H1 (cell line): ENCODE data around the gene DENND2A. TPM values are rescaled to one million over a fixed set of nuclear protein-coding genes. Genes with fewer than 3 reads are reported as not detected.

Source experiments
- CTCF ChIA-PET: fragments of 300-600 bp; sonication (Branson Sonifier 250); formaldehyde crosslinking; loops from one replicate; lab custom pipeline; 2021; ENCODE audit not compliant: partially characterized antibody; lab: Charles Lee
- POLR2A ChIA-PET: fragments of 300-600 bp; sonication (Branson Sonifier 250); formaldehyde crosslinking; loops from one replicate; lab custom pipeline; 2021; ENCODE audit warnings: inconsistent platforms; ENCODE audit not compliant: partially characterized antibody; lab: Charles Lee
- DNase-seq, 2 experiments: peaks; one replicate each; pipeline versions ENCODE4 v3.0.0 to v3.0.0-alpha.2; 2010 to 2022; ENCODE audit warnings: low spot score in 2 of 2, low read depth in 1 of 2, mixed read lengths in 1 of 2
- FAIRE-seq: peaks from 2 replicates; lab custom pipeline; 2011; peaks lifted over from hg19 to GRCh38; lab: Jason Lieb, UNC
- H2AFZ ChIP-seq: 2 replicates; pipeline ENCODE4 v1.8.1; 2012; ENCODE audit warnings: low read length, inconsistent platforms
- H2AK5ac ChIP-seq: 2 replicates; pipeline ENCODE4 v1.6.1; 2013; ENCODE audit warnings: low read depth, low read length
- H2BK120ac ChIP-seq: replicated peaks from 2 replicates; pipeline ENCODE3; 2013; ENCODE audit warnings: low read depth, low read length, inconsistent platforms
- H2BK12ac ChIP-seq: 2 replicates; pipeline ENCODE4 v1.6.1; 2013; ENCODE audit warnings: low read depth, low read length
- H2BK15ac ChIP-seq: 2 replicates; pipeline ENCODE4 v1.6.1; 2013; ENCODE audit warnings: low read length
- H2BK20ac ChIP-seq: 2 replicates; pipeline ENCODE4 v1.6.1; 2013; ENCODE audit warnings: low read length
- H2BK5ac ChIP-seq: 2 replicates; pipeline ENCODE4 v1.6.1; 2013; ENCODE audit warnings: low read depth, low read length
- H3K14ac ChIP-seq: 2 replicates; pipeline ENCODE4 v1.6.1; 2013; ENCODE audit warnings: inconsistent platforms; ENCODE audit not compliant: insufficient read length
- H3K18ac ChIP-seq: 2 replicates; pipeline ENCODE4 v1.6.1; 2013; ENCODE audit warnings: low read length; ENCODE audit errors: extremely low read depth
- H3K23ac ChIP-seq: 2 replicates; pipeline ENCODE4 v1.6.1; 2013; ENCODE audit warnings: inconsistent platforms; ENCODE audit not compliant: insufficient read length
- H3K23me2 ChIP-seq: 2 replicates; pipeline ENCODE4 v1.6.1; 2013; ENCODE audit warnings: low read depth, low read length
- H3K27ac ChIP-seq: 2 replicates; pipeline ENCODE4 v1.6.1; 2011; ENCODE audit warnings: low read depth, low read length, inconsistent platforms
- H3K27me3 ChIP-seq, 4 experiments: replicated peaks in 1 of 4; 1 replicate in 1 of 4; 2 replicates in 3 of 4; pipeline versions ENCODE4 v1.6.1 to v1.8.1; 2011 to 2013; ENCODE audit warnings: low read length in 3 of 4, mild to moderate bottlenecking in 3 of 4, inconsistent platforms in 2 of 4, mixed read lengths in 2 of 4, moderate library complexity in 1 of 4; ENCODE audit not compliant: control insufficient read depth in 3 of 4, insufficient read depth in 3 of 4; ENCODE audit errors: extremely low read depth in 1 of 4
- H3K36me3 ChIP-seq, 4 experiments: 2 replicates each; pipeline versions ENCODE4 v1.6.1 to v1.8.1; 2011 to 2013; ENCODE audit warnings: mild to moderate bottlenecking in 4 of 4, low read length in 3 of 4, moderate library complexity in 2 of 4, control low read depth in 1 of 4, inconsistent platforms in 1 of 4; ENCODE audit not compliant: insufficient read depth in 4 of 4, control insufficient read depth in 2 of 4
- H3K4ac ChIP-seq: replicated peaks from 2 replicates; pipeline ENCODE3; 2013; ENCODE audit warnings: low read length, low read depth, mixed read lengths, inconsistent platforms; ENCODE audit not compliant: insufficient read length
- H3K4me1 ChIP-seq, 4 experiments: replicated peaks in 1 of 4; 1 replicate in 1 of 4; 2 replicates in 3 of 4; pipeline versions ENCODE4 v1.6.1 to v1.8.1; 2011 to 2013; ENCODE audit warnings: low read length in 3 of 4, inconsistent platforms in 2 of 4, mixed read lengths in 1 of 4; ENCODE audit not compliant: insufficient read depth in 4 of 4, control insufficient read depth in 3 of 4
- H3K4me2 ChIP-seq, 2 experiments: 2 replicates each; pipeline versions ENCODE4 v1.6.1 to v1.8.1; 2011 to 2013; ENCODE audit warnings: low read depth in 2 of 2, low read length in 2 of 2, control low read depth in 1 of 2, inconsistent platforms in 1 of 2, mild to moderate bottlenecking in 1 of 2; ENCODE audit not compliant: insufficient read depth in 1 of 2
- H3K4me3 ChIP-seq, 4 experiments: fragments of 200-600, 300-600 bp in 1 of 4; sonication (generic), shearing (Covaris generic), sonication (Bioruptor Twin) in 1 of 4; 2 replicates each; pipeline versions ENCODE4 v1.5.1 to v1.8.1; 2011 to 2016; ENCODE audit warnings: low read length in 4 of 4, low read depth in 3 of 4, control low read depth in 2 of 4, inconsistent platforms in 2 of 4, mild to moderate bottlenecking in 2 of 4, mixed read lengths in 1 of 4, moderate library complexity in 1 of 4; ENCODE audit not compliant: insufficient read depth in 2 of 4; ENCODE audit errors: extremely low read depth in 1 of 4
- H3K56ac ChIP-seq: replicated peaks from 2 replicates; pipeline ENCODE3; 2013; ENCODE audit warnings: low read depth, mild to moderate bottlenecking, mixed read lengths, low read length, inconsistent platforms; ENCODE audit not compliant: insufficient read length
- H3K79me1 ChIP-seq: 2 replicates; pipeline ENCODE4 v1.6.1; 2013; ENCODE audit warnings: low read depth, low read length, control low read depth
- H3K79me2 ChIP-seq, 2 experiments: 2 replicates each; pipeline versions ENCODE4 v1.6.1 to v1.8.1; 2012 to 2013; ENCODE audit warnings: low read length in 2 of 2, mild to moderate bottlenecking in 2 of 2, inconsistent platforms in 1 of 2; ENCODE audit not compliant: insufficient read depth in 2 of 2, control insufficient read depth in 1 of 2
- H3K9ac ChIP-seq, 4 experiments: replicated peaks in 1 of 4; 1 replicate in 1 of 4; 2 replicates in 3 of 4; pipeline versions ENCODE4 v1.6.1 to v1.8.1; 2011 to 2013; ENCODE audit warnings: low read depth in 3 of 4, low read length in 3 of 4, control low read depth in 2 of 4, mild to moderate bottlenecking in 2 of 4, moderate library complexity in 2 of 4, inconsistent platforms in 1 of 4; ENCODE audit errors: extremely low read depth in 1 of 4
- H3K9me3 ChIP-seq, 2 experiments: 2 replicates each; pipeline versions ENCODE4 v1.6.1 to v1.8.1; 2012 to 2013; ENCODE audit warnings: mild to moderate bottlenecking in 2 of 2, moderate library complexity in 2 of 2, control low read depth in 1 of 2, inconsistent platforms in 1 of 2, low read depth in 1 of 2, low read length in 1 of 2, mixed read lengths in 1 of 2; ENCODE audit not compliant: insufficient read depth in 2 of 2
- H4K20me1 ChIP-seq, 2 experiments: replicated peaks in 1 of 2; 2 replicates each; pipeline versions ENCODE3 to v1.8.1; 2011 to 2013; ENCODE audit warnings: inconsistent platforms in 2 of 2, low read length in 2 of 2, mild to moderate bottlenecking in 1 of 2; ENCODE audit not compliant: insufficient read depth in 2 of 2, control insufficient read depth in 1 of 2
- H4K5ac ChIP-seq: 2 replicates; pipeline ENCODE4 v1.6.1; 2013; ENCODE audit warnings: low read length, low read depth, mixed read lengths, inconsistent platforms; ENCODE audit not compliant: insufficient read length
- H4K8ac ChIP-seq: 2 replicates; pipeline ENCODE4 v1.8.0; 2013; ENCODE audit warnings: mild to moderate bottlenecking, moderate library complexity, low read length, inconsistent platforms; ENCODE audit not compliant: insufficient read depth; ENCODE audit errors: extremely low read depth
- H4K91ac ChIP-seq: replicated peaks from 2 replicates; pipeline ENCODE3; 2013; ENCODE audit warnings: low read length, mixed read lengths, inconsistent platforms; ENCODE audit not compliant: insufficient read length
- CBX5 ChIP-seq: fragments of 300-800, 300-1000 bp; sonication (generic); IDR thresholded peaks from 2 replicates; pipeline ENCODE4 v1.7.1; 2016; ENCODE audit warnings: antibody characterized with exemption, low read length, low read depth
- CHD2 ChIP-seq: IDR thresholded peaks from 2 replicates; pipeline ENCODE4 v1.6.1; 2012; ENCODE audit warnings: low read length, improper control_type of control experiment
- JUND ChIP-seq: IDR thresholded peaks from 2 replicates; pipeline ENCODE4 v1.6.1; 2011; ENCODE audit warnings: mild to moderate bottlenecking, improper control_type of control experiment, low read length
- NANOG ChIP-seq: IDR thresholded peaks from 2 replicates; pipeline ENCODE4 v1.6.1; 2011; ENCODE audit warnings: low read length, low read depth, mild to moderate bottlenecking, inconsistent platforms; ENCODE audit not compliant: insufficient read depth, poor library complexity, severe bottlenecking
- NRF1 ChIP-seq: IDR thresholded peaks from 2 replicates; pipeline ENCODE4 v1.6.1; 2011; ENCODE audit warnings: mild to moderate bottlenecking, low read depth, low read length, improper control_type of control experiment
- POU5F1 ChIP-seq: IDR thresholded peaks from 2 replicates; pipeline ENCODE4 v1.6.1; 2011; ENCODE audit warnings: low read depth, mild to moderate bottlenecking, low read length, moderate library complexity
- ZNF274 ChIP-seq: IDR thresholded peaks from 2 replicates; pipeline ENCODE4 v1.7.0; 2012; ENCODE audit warnings: low read length, borderline replicate concordance; ENCODE audit errors: extremely low read depth
- WGBS, 2 experiments: shearing (Covaris generic) in 1 of 2; methylation state at CpG; one replicate each; pipeline versions ENCODE4 v1.1.6 to v1.1.7; 2013 to 2015; ENCODE audit warnings: low lambda C conversion rate in 2 of 2, mixed read lengths in 2 of 2, inconsistent platforms in 1 of 2, low coverage in 1 of 2, missing lambda C conversion rate in 1 of 2; ENCODE audit not compliant: insufficient replicate concordance in 2 of 2, insufficient coverage in 1 of 2, insufficient read length in 1 of 2; ENCODE audit errors: extremely low coverage in 1 of 2, missing lambda C conversion rate in 1 of 2; 5-methylcytosine and 5-hydroxymethylcytosine counted together
- polyA plus RNA-seq, 7 experiments: library from polyadenylated mRNA; depleted of rRNA in 3 of 7; stranded (reverse) in 5 of 7; unstranded in 2 of 7; fragments of >200 nt in 5 of 7; fragments of 200-250 nt in 2 of 7; gene quantifications; 1 replicate in 5 of 7; 2 replicates in 1 of 7; 4 replicates in 1 of 7; pipeline versions ENCODE4 v1.2.1 to v1.2.3, GENCODE V29; 2011 to 2013; ENCODE audit warnings: missing spikeins in 2 of 7, mixed read lengths in 2 of 7
- total RNA-seq: library from RNA; stranded (reverse); fragmentation: NEBNext Ultra II Directional; extraction: Animal tissue kit (Norgen Biotek cat#: 25700); gene quantifications from 2 replicates; pipeline ENCODE4 v1.2.1, GENCODE V29; 2021

The DENND2A gene
- total and polyA plus RNA-seq, 2 of the 8 experiments (the other 6 are each of a cell fraction or from before 2014, with no cell fraction given): 5.0 to 13.0 TPM

DNA sequence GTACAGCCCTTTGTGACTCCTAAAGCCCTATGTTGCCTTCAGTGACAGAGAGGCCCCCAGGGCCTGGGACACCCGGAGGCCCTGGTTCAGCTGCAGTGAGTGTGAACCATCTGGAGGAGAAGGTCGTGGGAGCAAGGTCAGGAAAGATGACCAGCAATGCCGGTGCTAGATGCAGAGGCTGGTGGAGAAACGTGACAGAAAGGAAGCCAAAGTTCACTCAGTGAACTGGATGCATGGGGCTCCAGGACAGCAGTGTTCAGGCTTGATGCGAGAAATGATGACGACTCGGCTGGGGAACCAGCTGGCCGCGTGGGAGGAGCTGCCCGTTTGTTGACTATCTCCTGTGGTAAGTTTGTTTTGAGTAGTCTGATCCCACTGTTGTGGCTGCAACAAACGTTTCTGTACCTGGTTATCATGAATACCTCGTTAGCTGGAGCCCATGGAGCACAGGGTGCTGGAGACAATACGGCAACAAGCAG, 107.2 kb downstream of the DENND2A start:
- H3K4me3 ChIP-seq: no peak overlapping the region
- no peak for DNase-seq
- no peak overlapping the region for H4K91ac ChIP-seq
- no peaks in the 10 kb centered on the region for H3K36me3 ChIP-seq
- H3K4me1 ChIP-seq: no peaks in the 10 kb centered on the region
- H2AK5ac ChIP-seq: peak overlapping the region; percentile 75; the same call in 1 of the 2 replicates
- no peak overlapping the region for H4K5ac ChIP-seq
- no peak overlapping the region for H3K56ac ChIP-seq
- H2AFZ ChIP-seq: no peak overlapping the region
- H3K27ac ChIP-seq: no peak overlapping the region
- H2BK15ac ChIP-seq: peak overlapping the region; percentile 72; the same call in 1 of the 2 replicates
- no peaks in the 10 kb centered on the region for H3K27me3 ChIP-seq
- no peaks in the 10 kb centered on the region for H4K20me1 ChIP-seq
- 92% methylated on average over 13 of the region's 13 CpGs; no CpG with 5 or more reads in 1 of the 2 experiments for WGBS, 2 experiments
- FAIRE-seq: no peak
- no peak overlapping the region for H3K9ac ChIP-seq
- ChIA-PET CTCF (no interaction called here), POLR2A (interaction anchor here (0.6 to 1.7 kb wide), 2 partner anchors 8 to 80 kb away, joined by 3 to 6 read pairs; no protein-coding TSS in a partner anchor)
- no peak overlapping the region for H3K14ac ChIP-seq
- no peak overlapping the region; the same call in 1 of the 2 replicates for H2BK20ac ChIP-seq
- H3K9me3 ChIP-seq: no peaks in the 10 kb centered on the region
- H4K8ac ChIP-seq: no peak overlapping the region; the same call in 1 of the 2 replicates
- no peak overlapping the region for H2BK12ac ChIP-seq
- H3K79me1 ChIP-seq: no peaks in the 10 kb centered on the region
- no peak overlapping the region; the same call in 1 of the 2 replicates for H3K18ac ChIP-seq
- H3K23me2 ChIP-seq: no peaks in the 10 kb centered on the region
- H3K4me2 ChIP-seq: no peak overlapping the region
- no peak overlapping the region for H2BK120ac ChIP-seq
- H3K4ac ChIP-seq: no peak overlapping the region
- H3K79me2 ChIP-seq: no peaks in the 10 kb centered on the region
- H2BK5ac ChIP-seq: no peak overlapping the region
- no peak overlapping the region for H3K23ac ChIP-seq
- no peak for TF ChIP-seq JUND
- no peak for TF ChIP-seq ZNF274
- no peak for TF ChIP-seq POU5F1
- TF ChIP-seq CHD2: no peak
- no peak for TF ChIP-seq CBX5
- TF ChIP-seq NANOG: no peak
- no peak for TF ChIP-seq NRF1
